ENCODE measurements around the gene NPM1. TPM values are rescaled to one million over a fixed set of nuclear protein-coding genes. Genes with fewer than 3 reads are reported as not detected.

The NPM1 gene
- total and polyA plus RNA-seq, 3 experiments from 2014 or later, result 603 to 4,687 (median 4,412) TPM

DNA sequence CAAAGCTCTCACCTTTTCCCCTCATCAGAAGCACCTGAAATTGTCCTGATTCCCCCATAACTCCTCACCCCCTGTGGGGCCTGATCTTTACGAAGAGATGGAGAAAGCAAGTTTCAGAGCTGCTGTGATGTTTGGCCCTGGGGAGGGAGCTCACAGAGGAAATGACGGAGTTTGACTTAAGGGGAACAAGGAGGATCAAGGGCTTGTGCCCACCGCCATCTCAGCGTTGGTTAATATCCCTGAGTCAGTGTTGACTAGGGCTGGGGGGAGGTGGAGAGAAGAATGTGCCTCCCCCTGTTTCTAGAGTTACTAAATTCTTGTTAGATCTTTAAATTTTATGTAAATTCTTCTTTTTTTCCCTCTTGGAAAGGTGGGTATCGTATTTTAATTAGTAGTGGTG is 59.6 kb downstream of the NPM1 start:
- Histone ChIP-seq H3K36me3 (ENCODE audit: insufficient read depth, low read length) (no peaks in the 10 kb centered on the region), H3K4me1 (ENCODE audit: insufficient read depth, low read length) (no peaks in the 10 kb centered on the region), H3K27me3 (ENCODE audit: insufficient read depth, low read length, poor library complexity, severe bottlenecking) (no peaks in the 10 kb centered on the region), H3K4me3 (ENCODE audit: low read length) (no peak overlapping the region), H3K27ac (ENCODE audit: low read depth, low read length) (no peak overlapping the region), H3K9me3 (ENCODE audit: low read length) (no peaks in the 10 kb centered on the region)
- Mint-ChIP-seq H3K27me3 (peaks cover 25 to 34% of the 10 kb centered on the region in 2 donors), H3K36me3 (no peaks in the 10 kb centered on the region), H3K9me3 (peaks cover 0 to 2% (median 0%) of the 10 kb centered on the region in 5 donors), H3K4me3 (no peak overlapping the region), H3K4me1 (peaks cover 0 to 7% (median 2%) of the 10 kb centered on the region in 3 donors), H3K27ac (no peak overlapping the region)
- POLR2A ChIA-PET, result no interaction called here
- CTCF ChIA-PET, result no interaction called here
- DNase-seq, result no peak

DNA sequence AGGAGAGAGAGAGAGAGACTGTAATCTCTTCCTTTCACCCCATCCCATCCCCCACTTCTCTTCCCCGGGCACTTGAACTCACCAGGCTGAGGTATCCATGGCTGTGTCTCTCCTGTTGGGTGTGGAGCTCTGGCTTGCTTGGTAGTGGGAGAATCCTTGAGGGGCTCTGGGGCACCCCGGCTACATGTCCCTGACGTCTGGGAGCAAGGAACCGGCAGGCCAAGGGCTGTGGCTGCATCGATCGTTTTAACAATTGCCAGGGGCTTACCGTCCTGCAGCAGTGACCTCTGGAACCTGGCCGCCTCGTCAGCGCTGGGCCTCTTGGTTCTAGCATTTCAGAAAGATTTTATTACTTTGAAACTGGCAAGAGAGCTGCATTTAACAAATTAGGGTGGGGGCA is 61.8 kb downstream of the NPM1 start:
- ChIA-PET POLR2A (no interaction called here), CTCF (no interaction called here)
- Mint-ChIP-seq H3K27ac (no peak overlapping the region), H3K27me3 (peaks cover 38 to 56% of the 10 kb centered on the region in 2 donors), H3K9me3 (peaks cover 0 to 2% (median 0%) of the 10 kb centered on the region in 5 donors), H3K4me1 (peaks cover 0 to 7% (median 5%) of the 10 kb centered on the region in 3 donors), H3K4me3 (no peak overlapping the region), H3K36me3 (no peaks in the 10 kb centered on the region)
- Histone ChIP-seq H3K27ac (ENCODE audit: low read depth, low read length) (no peak overlapping the region), H3K4me1 (ENCODE audit: insufficient read depth, low read length) (no peaks in the 10 kb centered on the region), H3K36me3 (ENCODE audit: insufficient read depth, low read length) (no peaks in the 10 kb centered on the region), H3K27me3 (ENCODE audit: insufficient read depth, low read length, poor library complexity, severe bottlenecking) (no peaks in the 10 kb centered on the region), H3K4me3 (ENCODE audit: low read length) (no peak overlapping the region), H3K9me3 (ENCODE audit: low read length) (no peaks in the 10 kb centered on the region)
- no peak for DNase-seq

DNA sequence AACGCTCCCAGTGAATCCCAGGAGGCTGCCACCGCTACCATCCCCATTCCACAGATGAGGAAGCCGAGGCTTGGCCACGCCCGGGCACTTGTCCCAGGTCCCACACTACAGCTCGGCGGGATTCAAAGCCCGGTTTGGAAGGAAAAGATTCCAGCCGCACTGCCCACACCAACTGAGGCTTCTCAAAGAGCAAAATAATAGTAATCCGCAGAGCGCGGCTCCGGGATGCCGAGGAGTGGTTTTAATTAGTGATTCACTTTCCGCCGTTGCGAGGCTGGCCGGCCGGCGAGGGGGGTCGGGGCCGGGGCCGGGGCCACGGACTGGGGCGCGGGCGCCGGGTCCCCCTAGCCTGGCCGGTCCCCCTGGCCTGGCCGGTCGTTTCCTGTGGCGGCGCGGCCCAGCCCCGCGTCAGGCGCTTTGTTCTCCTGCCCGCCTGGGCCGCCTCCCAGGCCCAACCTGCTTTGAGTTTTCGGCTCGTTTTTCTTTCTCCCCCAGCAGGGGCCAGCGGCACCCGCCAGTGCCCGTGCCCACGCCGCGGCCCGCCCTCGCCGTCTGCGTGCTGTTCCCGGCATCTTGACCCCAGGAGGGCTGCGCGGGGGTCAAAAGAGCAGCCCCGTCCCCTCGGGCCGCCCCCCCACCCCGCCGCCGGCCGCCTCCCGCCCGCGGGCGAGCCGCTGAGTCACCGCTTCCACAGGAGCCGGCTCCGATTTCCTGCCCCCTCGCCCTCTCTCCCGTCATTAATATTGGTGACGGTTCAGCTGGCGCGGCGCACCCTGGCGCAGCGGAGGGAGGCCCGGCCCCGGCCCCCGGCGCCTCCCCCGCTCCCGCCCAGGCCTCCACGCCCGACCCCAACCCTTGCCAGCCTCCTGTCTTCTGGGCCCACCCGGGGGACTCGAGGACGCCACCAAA is 63.0 kb downstream of the NPM1 start:
- H3K9me3 Mint-ChIP-seq, result peaks cover 0 to 2% (median 0%) of the 10 kb centered on the region in 5 donors
- no peaks in the 10 kb centered on the region for H3K36me3 ChIP-seq (ENCODE audit: insufficient read depth, low read length)
- no peaks in the 10 kb centered on the region for H3K4me1 ChIP-seq (ENCODE audit: insufficient read depth, low read length)
- peaks cover 35 to 62% of the 10 kb centered on the region in 2 donors for H3K27me3 Mint-ChIP-seq
- DNase-seq, result no peak
- no peak overlapping the region for H3K27ac Mint-ChIP-seq
- H3K4me3 ChIP-seq (ENCODE audit: low read length), result no peak overlapping the region
- no peaks in the 10 kb centered on the region for H3K36me3 Mint-ChIP-seq
- no peaks in the 10 kb centered on the region for H3K9me3 ChIP-seq (ENCODE audit: low read length)
- peak overlapping the region in 3 of 7 donors; percentile 59 to 66 (median 63) for H3K4me3 Mint-ChIP-seq
- POLR2A ChIA-PET, result no interaction called here
- peaks cover 0 to 7% (median 5%) of the 10 kb centered on the region in 3 donors for H3K4me1 Mint-ChIP-seq
- H3K27me3 ChIP-seq (ENCODE audit: insufficient read depth, low read length, poor library complexity, severe bottlenecking), result no peaks in the 10 kb centered on the region
- CTCF ChIA-PET, result no interaction called here
- no peak overlapping the region for H3K27ac ChIP-seq (ENCODE audit: low read depth, low read length)

DNA sequence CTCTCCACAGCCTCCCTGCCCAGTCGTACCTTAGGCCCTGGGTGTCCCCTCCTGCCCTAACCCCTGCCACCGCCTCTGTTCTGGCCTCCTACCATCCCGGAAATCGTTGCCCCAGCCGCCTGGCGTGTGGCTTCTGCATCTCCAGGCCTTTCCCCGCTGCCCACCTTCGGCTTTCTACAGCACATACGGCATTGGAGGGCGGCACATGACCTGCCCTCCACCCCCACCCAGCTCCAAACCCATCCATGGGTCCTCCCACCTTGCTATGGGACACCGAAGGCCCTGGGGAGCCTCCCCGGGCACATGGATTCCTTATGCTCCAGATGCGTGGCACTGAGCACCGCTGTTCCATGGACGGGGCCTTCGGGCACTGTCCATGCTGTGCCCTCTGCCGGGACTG is 63.8 kb downstream of the NPM1 start:
- ChIA-PET POLR2A (no interaction called here), CTCF (no interaction called here)
- Mint-ChIP-seq H3K4me3 (peak overlapping the region in 5 of 7 donors; percentile 35 to 71 (median 59)), H3K27ac (no peak overlapping the region), H3K9me3 (peaks cover 0 to 2% (median 0%) of the 10 kb centered on the region in 5 donors), H3K4me1 (peaks cover 0 to 7% (median 5%) of the 10 kb centered on the region in 3 donors), H3K27me3 (peaks cover 35 to 62% of the 10 kb centered on the region in 2 donors), H3K36me3 (no peaks in the 10 kb centered on the region)
- Histone ChIP-seq H3K27ac (ENCODE audit: low read depth, low read length) (no peak overlapping the region), H3K4me1 (ENCODE audit: insufficient read depth, low read length) (no peaks in the 10 kb centered on the region), H3K36me3 (ENCODE audit: insufficient read depth, low read length) (no peaks in the 10 kb centered on the region), H3K27me3 (ENCODE audit: insufficient read depth, low read length, poor library complexity, severe bottlenecking) (no peaks in the 10 kb centered on the region), H3K9me3 (ENCODE audit: low read length) (no peaks in the 10 kb centered on the region), H3K4me3 (ENCODE audit: low read length) (no peak overlapping the region)
- no peak for DNase-seq

DNA sequence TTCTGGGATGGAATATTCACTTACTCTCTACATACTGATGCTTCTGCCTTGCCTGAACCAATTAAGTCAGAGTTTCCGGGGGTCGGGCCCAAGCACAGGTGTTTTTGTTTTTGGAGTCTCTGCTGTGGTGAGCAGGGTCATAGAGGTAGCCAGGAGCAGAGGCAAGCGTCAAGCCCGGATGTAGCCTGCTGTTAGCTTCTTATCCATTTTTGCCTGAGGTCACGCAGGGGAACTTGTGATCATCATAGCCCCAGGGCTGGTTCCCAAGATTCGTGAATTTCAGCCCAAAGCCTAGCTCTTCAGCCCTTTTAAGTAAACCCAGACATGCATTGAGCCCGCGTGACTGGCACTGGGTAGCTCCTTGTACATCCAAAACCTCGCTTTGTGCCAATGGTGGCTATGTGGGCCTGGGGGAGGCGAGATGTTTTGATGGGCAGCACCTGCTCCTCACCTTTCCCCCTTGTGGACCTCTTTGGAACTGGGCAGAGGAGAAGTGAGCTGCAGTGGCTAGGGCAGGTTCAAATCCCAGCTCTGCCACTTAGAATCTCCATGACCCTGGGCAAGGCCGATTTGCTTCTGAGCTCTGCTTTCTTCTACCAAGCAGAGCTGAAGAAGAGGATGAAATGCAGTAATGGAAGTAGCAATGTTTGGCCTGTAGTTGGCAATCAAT is 65.5 kb downstream of the NPM1 start:
- Histone ChIP-seq H3K36me3 (ENCODE audit: insufficient read depth, low read length) (no peaks in the 10 kb centered on the region), H3K9me3 (ENCODE audit: low read length) (no peaks in the 10 kb centered on the region), H3K27me3 (ENCODE audit: insufficient read depth, low read length, poor library complexity, severe bottlenecking) (no peaks in the 10 kb centered on the region), H3K27ac (ENCODE audit: low read depth, low read length) (no peak overlapping the region), H3K4me1 (ENCODE audit: insufficient read depth, low read length) (no peaks in the 10 kb centered on the region), H3K4me3 (ENCODE audit: low read length) (no peak overlapping the region)
- peaks cover 0 to 2% (median 0%) of the 10 kb centered on the region in 5 donors for H3K9me3 Mint-ChIP-seq
- peaks cover 0 to 7% (median 5%) of the 10 kb centered on the region in 3 donors for H3K4me1 Mint-ChIP-seq
- H3K27me3 Mint-ChIP-seq, result peaks cover 34 to 54% of the 10 kb centered on the region in 2 donors
- DNase-seq, result peak in 1 of 5 donors; percentile 12
- no peaks in the 10 kb centered on the region for H3K36me3 Mint-ChIP-seq
- peak overlapping the region in 1 of 8 donors; percentile 21 for H3K27ac Mint-ChIP-seq
- CTCF ChIA-PET, result interaction anchor here (1.0 kb wide), 1 partner anchor 9 kb away, joined by 3 read pairs; no protein-coding TSS in a partner anchor
- POLR2A ChIA-PET, result no interaction called here
- H3K4me3 Mint-ChIP-seq, result peak overlapping the region in 1 of 7 donors; percentile 42

DNA sequence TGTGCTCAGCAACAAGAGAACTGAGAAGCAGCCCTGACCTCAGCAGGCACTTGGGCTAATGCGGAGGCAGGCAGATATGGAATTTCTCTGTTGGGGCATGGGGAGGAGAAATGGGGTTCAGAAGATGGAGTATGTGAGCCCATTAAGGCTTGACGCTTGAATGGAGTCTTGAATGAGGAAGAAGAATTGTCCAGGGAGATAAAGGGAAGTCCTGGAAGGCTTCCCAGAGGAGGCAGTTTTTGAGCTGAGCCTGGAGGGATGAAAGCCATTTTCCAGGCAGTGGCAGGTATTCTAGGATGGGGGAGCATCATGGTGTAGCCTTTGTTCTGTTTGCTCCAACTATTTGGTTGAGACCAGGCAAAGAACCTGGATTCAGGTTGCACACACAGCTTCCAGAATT is 66.3 kb downstream of the NPM1 start:
- DNase-seq, result no peak
- Mint-ChIP-seq H3K36me3 (no peaks in the 10 kb centered on the region), H3K9me3 (peaks cover 0 to 2% (median 0%) of the 10 kb centered on the region in 5 donors), H3K4me1 (peaks cover 0 to 7% (median 5%) of the 10 kb centered on the region in 3 donors), H3K27me3 (peaks cover 29 to 49% of the 10 kb centered on the region in 2 donors), H3K27ac (peak overlapping the region in 1 of 8 donors; percentile 28), H3K4me3 (no peak overlapping the region)
- no peak overlapping the region for H3K4me3 ChIP-seq (ENCODE audit: low read length)
- no peaks in the 10 kb centered on the region for H3K27me3 ChIP-seq (ENCODE audit: insufficient read depth, low read length, poor library complexity, severe bottlenecking)
- H3K27ac ChIP-seq (ENCODE audit: low read depth, low read length), result no peak overlapping the region
- ChIA-PET POLR2A (no interaction called here), CTCF (interaction anchor here (1.0 kb wide), 1 partner anchor 9 kb away, joined by 3 read pairs; no protein-coding TSS in a partner anchor)
- H3K4me1 ChIP-seq (ENCODE audit: insufficient read depth, low read length), result no peaks in the 10 kb centered on the region
- no peaks in the 10 kb centered on the region for H3K36me3 ChIP-seq (ENCODE audit: insufficient read depth, low read length)
- H3K9me3 ChIP-seq (ENCODE audit: low read length), result no peaks in the 10 kb centered on the region

DNA sequence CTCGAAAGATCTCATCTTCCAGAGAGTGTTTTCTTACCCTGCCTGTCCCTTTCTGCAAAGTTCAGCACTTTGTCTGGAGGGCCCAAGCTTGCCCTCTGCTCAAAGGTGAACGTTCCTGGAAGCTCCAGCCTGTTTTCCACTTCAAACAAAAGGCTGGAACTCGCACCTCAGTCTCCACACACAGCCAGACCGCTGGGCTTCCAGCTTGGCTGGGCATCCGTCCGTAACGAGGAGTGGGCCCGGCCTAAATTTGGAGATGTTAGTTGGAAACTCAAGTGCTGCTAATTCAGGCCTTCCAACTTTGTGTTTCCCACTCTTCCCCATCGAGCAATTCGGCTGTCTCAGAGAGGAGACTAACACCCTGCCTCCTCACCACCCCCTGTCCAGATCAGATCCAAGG is 66.9 kb downstream of the NPM1 start:
- H3K9me3 Mint-ChIP-seq, result peaks cover 0 to 2% (median 0%) of the 10 kb centered on the region in 5 donors
- Histone ChIP-seq H3K4me3 (ENCODE audit: low read length) (no peak overlapping the region), H3K9me3 (ENCODE audit: low read length) (no peaks in the 10 kb centered on the region), H3K36me3 (ENCODE audit: insufficient read depth, low read length) (no peaks in the 10 kb centered on the region), H3K27me3 (ENCODE audit: insufficient read depth, low read length, poor library complexity, severe bottlenecking) (no peaks in the 10 kb centered on the region), H3K4me1 (ENCODE audit: insufficient read depth, low read length) (no peaks in the 10 kb centered on the region), H3K27ac (ENCODE audit: low read depth, low read length) (no peak overlapping the region)
- H3K4me1 Mint-ChIP-seq, result peaks cover 0 to 7% (median 5%) of the 10 kb centered on the region in 3 donors
- H3K27ac Mint-ChIP-seq, result no peak overlapping the region
- POLR2A ChIA-PET, result no interaction called here
- CTCF ChIA-PET, result no interaction called here
- peak in 1 of 5 donors; percentile 11 for DNase-seq
- peaks cover 27 to 47% of the 10 kb centered on the region in 2 donors for H3K27me3 Mint-ChIP-seq
- no peak overlapping the region for H3K4me3 Mint-ChIP-seq
- H3K36me3 Mint-ChIP-seq, result no peaks in the 10 kb centered on the region

DNA sequence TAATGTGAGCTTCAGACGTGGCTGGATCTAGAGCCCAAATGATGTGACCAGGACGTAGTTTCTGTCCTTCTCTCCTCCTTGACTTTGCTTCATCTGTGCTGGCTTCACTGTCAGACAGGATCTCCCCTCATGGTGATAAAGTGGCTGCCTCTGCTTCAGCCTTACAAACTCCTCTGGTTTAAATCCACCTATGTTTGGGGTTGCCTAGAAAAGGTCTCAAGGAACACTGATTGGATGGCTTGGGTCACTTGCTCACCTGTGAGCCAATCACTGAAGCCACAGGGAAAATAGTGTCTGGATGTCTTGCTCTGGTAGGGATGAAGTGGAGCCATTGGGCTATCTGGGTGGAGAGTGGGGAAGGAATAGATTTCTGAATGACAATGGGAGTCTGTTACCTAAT is 67.9 kb downstream of the NPM1 start:
- Mint-ChIP-seq H3K4me1 (peaks cover 0 to 7% (median 5%) of the 10 kb centered on the region in 3 donors), H3K27ac (no peak overlapping the region), H3K4me3 (no peak overlapping the region), H3K36me3 (no peaks in the 10 kb centered on the region), H3K9me3 (peaks cover 0 to 2% (median 0%) of the 10 kb centered on the region in 5 donors), H3K27me3 (peaks cover 25 to 41% of the 10 kb centered on the region in 2 donors)
- Histone ChIP-seq H3K9me3 (ENCODE audit: low read length) (no peaks in the 10 kb centered on the region), H3K27ac (ENCODE audit: low read depth, low read length) (no peak overlapping the region), H3K4me1 (ENCODE audit: insufficient read depth, low read length) (no peaks in the 10 kb centered on the region), H3K27me3 (ENCODE audit: insufficient read depth, low read length, poor library complexity, severe bottlenecking) (no peaks in the 10 kb centered on the region), H3K36me3 (ENCODE audit: insufficient read depth, low read length) (no peaks in the 10 kb centered on the region), H3K4me3 (ENCODE audit: low read length) (no peak overlapping the region)
- DNase-seq, result no peak
- ChIA-PET CTCF (no interaction called here), POLR2A (no interaction called here)
